LNCAP (cell line): Measurements from ENCODE around the gene CDH24.

Source experiments
- CTCF ChIP-seq: fragments of 450-650 bp; IDR thresholded peaks from 2 replicates; pipeline ENCODE4 v1.5.1; 2017; ENCODE audit warnings: mild to moderate bottlenecking

Gene CDH24

GRCh38 chr14:23057757-23058653 lies 685 bp upstream of the CDH24 start:
- peak; percentile 88 for TF ChIP-seq CTCF

GRCh38 chr14:23056145-23056955 lies 970 bp downstream of the CDH24 start:
- peak; percentile 86 for TF ChIP-seq CTCF

- no peak for TF ChIP-seq CTCF
Observed at GRCh38 chr14:23055621-23056144, 1.6 kb downstream of the CDH24 start.

GRCh38 chr14:23055147-23055550 lies 2.2 kb downstream of the CDH24 start:
- no peak for TF ChIP-seq CTCF

GRCh38 chr14:23054000-23054811 lies 3.1 kb downstream of the CDH24 start:
- no peak for TF ChIP-seq CTCF

- TF ChIP-seq CTCF, result no peak
Observed at GRCh38 chr14:23053426-23053825, 3.9 kb downstream of the CDH24 start.

- no peak for TF ChIP-seq CTCF
Observed at GRCh38 chr14:23052671-23053070, 4.6 kb downstream of the CDH24 start.
